HG03064 (cell line): ENCODE data around the gene TRHDE.

Experiments
- ATAC-seq: cut with Tn5 transposase; IDR thresholded peaks from one replicate; pipeline ENCODE4 v1.9.1; 2021; ENCODE audit warnings: low read depth; ENCODE audit not compliant: unreplicated experiment

Gene TRHDE

DNA sequence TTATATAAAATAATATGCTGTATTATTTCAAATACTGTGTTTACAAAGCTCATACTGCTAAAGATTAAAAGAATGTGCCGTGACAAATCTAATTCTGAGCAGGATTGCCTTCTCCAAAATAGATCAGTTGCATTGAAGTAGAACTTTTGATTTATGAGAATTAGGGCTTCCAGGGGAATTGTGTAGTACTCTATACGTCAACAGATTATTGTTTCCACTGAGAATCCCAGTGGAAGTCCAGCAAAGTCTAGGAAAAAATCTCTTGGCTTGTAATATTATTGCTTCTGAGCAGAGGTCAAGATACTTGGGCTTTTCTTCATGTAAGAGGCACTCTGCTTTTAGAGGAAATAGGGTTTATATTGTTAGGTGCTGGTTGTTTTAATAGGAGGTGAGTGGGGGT is 133.9 kb downstream of the TRHDE start:
- ATAC-seq: no peak

DNA sequence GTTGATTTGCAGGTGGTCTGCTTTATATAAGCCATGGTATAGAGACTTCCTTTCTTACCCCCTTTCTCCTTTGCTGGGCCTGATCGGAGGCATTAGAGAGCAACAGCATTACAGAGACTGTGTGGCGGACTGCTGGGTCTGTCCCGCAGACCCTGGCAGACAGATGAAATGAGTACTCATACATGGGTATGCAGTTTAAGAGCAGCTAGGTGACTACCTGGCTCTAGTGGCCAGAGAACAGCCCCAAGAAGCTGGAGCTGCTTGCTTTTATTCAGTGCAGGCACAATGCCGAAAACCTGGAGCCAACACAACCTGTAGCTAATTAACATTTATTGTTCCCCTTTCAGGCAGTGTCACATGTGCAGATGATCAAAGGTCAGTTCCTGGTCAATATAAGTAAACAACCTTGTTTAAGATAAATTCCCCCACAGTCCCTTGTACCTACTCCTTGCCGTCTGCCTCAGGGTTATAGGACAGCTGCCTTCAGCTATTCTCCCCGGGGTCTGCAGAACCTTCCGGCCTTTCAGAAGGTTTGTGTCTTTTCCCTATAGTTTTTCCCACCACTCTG is 160.0 kb downstream of the TRHDE start:
- no peak for ATAC-seq

DNA sequence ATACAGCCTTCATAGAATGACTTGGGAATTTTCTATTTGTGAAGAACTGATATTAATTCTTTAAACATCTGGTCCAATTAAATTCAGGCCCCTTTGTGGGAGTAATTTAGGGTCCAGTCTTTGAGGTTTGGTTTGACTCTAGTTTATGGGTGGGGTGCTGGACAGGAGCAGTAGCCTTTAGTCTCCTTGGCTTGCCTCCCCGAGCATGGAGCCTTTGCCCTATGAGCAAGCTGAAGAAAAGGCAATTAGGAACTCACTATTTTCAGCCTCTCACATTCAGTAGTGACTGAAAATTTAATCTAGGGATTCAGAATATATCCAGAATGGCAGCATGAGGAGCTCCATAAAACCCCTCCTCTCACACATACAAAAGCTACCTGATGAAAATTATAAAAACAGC is 161.1 kb downstream of the TRHDE start:
- ATAC-seq: no peak

DNA sequence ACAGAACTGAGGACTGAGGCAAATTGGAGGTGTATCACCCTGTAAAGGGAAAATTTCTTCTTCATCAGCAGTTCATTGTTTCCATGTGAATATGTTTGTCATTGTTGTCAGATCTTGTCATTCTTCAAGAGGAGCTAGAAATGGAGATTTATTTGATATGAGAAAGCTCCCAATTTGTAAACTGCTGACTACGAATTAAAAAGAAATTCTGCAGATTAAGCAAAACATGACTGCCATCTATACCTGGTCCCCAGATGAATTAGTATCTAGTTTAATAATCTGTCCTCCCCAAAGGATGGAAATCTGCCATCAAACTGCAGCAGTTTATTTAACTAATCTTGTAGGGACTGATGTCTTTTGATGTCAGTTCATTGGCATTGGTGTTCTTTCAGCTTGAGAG is 162.8 kb downstream of the TRHDE start:
- no peak for ATAC-seq

DNA sequence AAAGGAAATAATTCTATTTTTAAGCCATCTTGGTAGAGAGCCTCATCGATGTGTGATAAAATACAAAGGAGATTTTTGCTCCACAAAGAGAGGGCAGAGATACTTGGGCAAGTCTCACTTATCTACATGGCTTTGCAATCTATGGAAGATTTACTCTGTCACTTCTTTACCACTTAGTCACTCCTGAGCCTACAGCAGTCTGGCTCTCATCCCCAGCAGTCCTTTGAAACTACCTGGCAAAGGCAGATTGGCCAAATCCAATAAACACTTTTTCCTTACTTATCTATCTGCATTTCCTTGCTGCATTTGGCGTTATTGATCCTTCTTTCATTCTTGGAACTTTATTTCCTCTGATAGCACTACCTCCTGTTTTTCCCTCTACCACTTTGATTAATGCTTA is 170.0 kb downstream of the TRHDE start:
- ATAC-seq: no peak

DNA sequence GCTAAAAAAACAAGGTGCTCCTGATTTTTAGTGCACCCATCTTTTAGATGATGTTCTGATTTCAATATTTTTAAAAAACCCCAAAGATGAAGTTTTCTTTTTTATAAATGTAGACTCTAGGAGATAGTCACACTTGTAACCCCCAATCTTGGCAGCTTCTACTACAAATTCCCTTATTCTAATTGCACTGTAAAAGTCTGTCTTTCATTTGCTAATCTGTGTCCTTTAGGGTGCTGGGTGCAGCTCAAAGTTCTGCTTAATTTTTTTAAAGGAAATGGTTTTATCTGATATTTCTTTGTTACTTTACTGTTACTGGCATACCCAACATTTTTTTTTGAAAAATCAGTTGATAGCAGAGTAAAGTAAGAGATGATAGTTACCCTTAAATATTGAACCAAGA is 172.0 kb downstream of the TRHDE start:
- no peak for ATAC-seq

DNA sequence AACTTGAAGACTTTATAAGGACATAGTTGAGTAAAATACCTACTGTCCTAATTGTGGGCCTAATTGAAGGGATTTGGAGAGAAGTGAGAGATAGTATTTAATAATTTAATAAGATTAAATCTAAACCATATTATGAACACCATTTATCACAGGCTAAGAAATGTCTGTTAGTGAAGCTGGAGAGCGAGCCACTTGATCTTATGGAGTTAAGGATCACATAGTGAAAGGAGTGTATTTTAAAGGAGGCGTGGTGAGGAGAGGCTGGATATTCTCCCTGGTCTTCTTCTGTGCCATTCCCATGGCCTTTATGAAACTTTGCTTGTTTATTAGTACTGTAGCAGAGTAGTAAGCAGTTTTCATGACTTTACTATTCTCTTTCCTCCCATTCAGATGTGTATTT is 172.4 kb downstream of the TRHDE start:
- ATAC-seq: no peak

DNA sequence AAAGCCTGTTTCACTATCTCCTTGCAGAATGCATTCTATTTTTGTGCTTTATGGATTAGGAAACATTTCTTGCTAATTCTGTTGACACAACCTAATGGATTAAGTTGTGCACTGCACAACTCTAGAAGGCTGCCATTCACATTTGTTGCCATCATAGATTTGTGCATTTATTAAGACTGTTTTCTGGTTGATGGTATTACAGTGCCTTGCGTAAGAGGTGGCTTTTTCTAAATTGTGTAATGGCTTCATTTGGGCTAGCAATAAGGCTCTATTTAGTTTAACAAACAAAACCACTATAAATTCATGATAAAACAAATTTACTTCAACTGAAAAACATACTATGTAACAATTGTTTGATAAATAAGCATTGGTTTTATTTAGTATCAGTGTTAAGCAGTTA is 175.9 kb downstream of the TRHDE start:
- no peak for ATAC-seq

DNA sequence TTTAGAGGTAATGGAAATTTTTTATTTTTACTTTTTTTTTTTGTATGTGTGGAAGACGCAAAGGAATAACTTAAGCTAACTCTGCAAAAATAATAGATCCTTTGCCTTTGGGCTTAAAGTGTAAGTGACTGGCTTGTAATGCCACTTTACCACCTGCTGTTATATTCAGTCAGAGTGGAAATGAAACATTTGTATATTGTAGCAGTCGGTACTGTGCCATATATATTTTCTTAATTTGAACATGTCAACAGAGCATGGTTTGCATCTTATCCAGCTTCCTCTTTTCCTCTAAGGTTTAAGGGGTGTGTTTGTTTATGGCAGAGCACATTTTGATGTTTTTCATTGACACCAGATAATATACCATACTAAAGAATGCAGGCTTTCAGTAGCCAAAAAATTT is 176.6 kb downstream of the TRHDE start:
- no peak for ATAC-seq

DNA sequence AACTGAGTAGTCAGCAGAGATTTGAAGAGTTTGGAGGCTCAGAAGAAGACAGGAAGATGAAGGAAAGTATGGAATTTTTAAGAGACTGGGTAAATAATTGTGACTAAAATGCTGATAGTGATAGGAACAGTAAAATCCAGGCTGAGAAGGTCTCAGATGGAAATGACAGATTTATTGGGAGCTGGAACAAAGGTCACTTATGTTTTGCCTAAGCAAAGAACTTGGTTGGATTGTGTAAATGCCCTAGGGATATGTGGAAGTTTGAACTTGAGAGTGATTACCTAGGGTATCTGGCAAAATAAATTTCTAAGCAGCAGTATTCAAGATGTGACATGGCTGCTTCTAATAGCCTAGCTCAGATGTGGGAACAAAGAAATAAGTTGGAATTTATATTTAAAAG is 180.9 kb downstream of the TRHDE start:
- no peak for ATAC-seq

DNA sequence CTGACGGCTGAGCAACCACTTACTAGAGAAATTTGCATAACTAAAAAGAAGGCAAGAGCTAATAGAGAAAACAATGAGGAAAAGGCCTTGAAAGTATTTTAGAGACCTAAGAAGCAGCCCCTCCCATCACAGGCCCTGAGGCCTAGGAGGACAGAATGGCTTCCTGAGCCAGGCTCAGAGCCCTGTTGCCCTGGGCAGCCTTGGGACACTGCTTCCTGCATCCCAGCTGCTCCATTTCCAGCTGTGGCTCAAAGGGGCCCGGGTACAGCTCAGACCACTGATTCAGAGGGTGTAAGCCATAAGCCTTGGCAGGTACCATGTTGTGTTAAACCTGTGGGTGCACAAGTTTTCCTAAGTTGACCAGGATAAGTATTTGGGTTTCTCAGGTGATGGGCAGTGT is 181.4 kb downstream of the TRHDE start:
- ATAC-seq: no peak

DNA sequence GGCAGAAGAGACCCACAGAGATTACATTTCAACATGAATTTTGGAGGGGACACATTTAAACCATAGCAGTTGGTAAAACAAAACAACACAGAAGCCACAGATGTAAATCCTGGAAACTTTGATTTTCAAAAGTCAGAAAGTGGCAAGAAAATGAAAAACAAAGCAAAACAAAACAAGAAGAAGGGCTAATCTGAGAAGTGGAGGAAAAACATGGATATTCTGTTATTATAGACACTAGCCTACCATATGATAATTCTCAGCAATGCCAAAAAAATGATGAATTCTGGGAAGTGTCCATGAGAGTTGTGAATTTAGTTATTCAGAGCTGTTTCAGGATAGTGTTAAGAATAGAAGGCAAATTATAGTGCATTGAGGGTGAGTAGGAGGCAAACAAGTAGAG is 192.3 kb downstream of the TRHDE start:
- no peak for ATAC-seq

DNA sequence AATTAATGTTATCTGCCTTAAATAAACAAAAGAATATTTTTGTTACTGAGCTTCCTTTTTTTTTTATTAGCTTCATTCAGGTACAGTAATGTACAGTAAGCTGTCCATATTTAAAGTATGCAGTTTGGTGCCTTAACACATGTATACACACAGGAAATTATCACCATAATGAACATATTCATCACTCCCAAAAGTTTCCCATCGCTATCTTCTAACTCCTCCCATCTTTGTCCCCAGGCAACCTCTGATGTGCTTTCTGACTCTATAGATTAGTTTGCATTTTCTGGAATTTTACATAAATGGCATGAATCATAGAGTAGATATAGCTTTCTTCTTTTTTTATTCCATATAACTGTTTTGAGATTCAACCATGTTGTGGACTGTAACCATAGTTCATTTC is 193.0 kb downstream of the TRHDE start:
- no peak for ATAC-seq

DNA sequence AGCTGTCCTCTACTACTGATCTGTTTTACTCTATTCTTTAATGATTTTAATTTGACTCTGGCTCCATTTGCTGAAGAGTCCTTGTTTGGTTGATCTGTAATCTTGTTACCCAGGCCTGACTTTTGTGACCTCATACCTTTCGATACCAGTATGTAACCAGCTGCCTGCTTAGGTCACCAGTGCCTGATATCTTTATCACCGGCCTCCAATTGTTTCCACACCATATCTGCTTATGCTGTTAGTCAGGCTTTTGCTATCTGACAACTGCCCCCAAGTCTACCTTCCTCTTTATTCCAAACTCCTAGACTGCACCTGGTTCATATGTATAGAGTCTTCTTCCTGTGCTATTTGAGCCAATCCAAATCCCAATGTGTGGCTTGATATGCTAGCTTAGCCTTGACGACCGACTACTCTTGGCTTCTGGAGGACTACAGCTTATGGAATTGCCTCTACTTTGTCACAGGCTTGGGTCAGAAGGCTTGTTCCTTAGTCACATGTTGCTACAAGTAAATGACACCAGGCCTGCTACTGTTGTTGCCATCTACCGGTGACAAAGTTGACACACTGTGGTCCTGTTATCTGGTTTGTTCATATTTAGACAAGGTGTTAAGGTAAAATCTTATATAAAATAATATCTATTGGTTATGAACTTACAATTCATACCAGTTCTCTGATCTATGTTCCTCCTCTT is 193.9 kb downstream of the TRHDE start:
- ATAC-seq: no peak

DNA sequence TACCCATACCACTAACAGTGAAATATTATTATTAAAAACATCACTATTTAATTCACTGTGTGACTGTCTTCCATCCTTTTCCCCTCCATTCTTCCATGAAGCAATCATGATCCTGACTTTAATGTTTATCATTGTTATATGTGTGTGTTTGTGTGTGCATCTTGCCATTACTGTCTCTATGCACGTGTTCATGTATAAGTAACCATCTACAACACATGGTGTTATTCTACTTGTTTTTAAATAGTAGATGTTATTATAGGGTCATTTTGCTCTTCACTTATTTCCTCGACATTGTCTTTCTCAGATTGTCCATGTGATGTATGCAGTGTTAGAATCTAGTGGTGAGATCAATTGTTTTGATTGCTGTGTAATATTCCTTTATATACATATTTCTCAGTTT is 195.8 kb downstream of the TRHDE start:
- no peak for ATAC-seq

DNA sequence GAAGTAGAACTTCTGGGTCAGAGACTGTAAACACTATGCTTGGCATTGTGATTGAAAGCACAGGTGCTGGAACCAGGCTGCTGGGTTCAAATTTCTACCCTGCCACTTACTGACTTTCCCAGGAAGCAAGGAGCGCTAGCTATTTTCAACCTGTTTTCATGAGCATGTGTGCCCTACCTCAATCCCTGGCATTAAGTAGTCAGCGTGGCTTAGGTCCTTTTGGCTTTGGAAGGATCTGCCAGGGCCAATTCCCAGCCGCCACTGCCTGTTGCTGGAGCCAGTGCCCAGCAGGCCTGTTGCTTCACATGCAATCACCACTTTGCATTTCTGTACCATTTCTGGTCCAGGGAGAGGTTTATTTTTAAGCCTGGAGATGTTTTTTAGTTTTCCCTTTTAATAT is 196.3 kb downstream of the TRHDE start:
- no peak for ATAC-seq

DNA sequence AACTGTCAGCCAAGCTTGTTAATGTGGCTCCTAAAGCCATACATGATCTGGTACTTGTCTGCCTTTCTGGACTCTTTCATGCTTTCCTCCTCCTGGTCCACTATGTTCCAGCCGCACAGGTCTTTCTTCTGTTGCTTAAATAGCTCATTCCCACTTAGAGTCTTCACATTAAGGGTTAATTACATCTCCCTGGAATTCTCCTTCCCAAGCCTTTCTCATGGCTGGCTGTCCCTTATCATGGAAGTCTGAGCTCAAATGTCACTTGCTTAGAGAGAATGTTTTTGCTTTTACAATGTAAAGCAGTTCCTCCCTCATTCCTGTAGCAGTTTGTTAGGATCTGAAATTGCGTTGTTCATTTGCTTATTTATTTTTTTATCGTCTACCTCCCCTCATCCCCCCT is 199.6 kb downstream of the TRHDE start:
- ATAC-seq: no peak

DNA sequence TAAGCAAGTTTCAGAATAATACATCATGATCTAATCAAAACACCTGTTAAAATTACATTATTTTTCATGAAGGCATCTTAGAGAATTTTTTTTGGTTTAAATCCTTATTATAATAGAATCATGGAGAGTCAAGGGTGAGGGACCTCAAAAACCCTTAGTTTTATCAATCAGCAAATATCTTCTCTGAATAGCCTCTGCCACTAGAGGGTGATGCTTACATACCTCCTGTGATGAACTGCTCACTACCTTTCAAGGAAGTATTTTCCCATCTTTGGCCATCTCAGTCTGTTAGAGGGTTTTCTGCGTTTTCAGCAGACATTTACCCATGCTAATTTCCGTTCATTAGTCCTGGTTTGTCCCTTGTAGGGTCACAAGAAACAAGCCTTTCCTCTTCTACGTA is 200.2 kb downstream of the TRHDE start:
- no peak for ATAC-seq

DNA sequence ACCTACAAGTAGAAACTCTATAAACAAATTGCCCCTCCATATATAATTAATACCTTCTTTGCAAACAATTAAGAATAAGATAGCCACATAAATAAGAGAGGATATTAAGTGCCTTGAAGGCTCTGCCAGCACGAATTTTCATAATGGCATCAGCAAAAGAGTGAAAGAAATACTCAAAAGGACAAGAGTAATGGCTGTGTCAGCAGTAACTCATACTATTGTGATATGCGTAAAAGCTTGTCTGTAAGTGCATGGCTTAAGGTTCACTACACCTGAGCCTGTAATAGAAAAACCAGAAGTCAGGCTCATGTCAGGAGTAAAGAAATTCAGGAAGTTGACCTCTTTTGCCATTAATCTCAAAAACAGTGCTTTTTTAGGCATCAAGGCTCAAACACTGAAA is 204.1 kb downstream of the TRHDE start:
- no peak for ATAC-seq

DNA sequence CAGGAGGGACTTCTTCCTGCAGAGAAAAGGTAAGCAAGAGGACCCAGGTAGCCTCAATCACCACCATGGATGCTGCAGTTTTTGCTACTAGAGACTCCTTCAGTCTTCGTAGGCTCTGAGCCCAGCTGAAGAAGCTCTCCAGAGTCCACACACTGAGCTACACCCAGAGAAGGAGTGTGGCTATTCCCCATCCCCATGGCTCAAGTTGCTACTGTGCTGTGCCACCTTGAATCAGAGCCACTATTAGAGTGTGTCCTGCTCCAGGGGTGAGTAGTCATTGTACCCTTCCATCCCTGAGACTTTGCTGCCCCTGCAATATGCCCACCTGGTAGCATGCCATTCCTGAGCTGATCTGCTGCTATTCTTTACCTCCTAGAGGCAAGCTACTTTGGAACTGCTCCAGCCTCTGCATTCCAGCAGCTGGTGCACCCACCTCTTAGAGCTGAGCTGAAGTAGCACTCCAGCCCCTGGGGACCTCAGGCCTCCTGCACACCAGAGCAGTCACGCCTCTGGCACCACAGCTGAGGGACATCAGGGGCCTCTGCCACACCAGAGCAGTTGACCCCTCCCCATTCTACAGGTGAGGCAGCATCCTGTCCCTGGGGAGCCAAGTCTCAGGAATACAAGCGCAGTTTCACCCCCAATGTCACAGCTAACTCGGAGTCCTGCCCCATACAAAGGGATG is 213.0 kb downstream of the TRHDE start:
- ATAC-seq: no peak

DNA sequence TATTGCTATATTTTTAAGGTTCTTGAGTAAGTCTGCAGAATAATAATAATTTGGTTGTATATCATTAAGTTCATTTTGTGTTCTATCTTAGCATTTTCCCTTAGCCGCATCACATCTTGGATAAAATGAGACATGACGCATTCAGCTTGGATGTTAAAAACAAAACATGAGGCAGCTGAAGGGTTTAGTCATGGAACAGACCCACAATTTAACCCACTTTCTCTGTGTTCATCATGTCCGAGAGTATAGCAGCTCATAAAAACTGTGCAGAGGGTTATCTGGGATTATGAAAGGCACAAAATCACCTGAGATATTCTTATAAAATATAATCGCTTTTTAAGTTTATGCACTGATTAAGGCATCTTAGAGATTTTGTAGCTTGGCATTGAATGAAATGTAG is 219.3 kb downstream of the TRHDE start:
- no peak for ATAC-seq

DNA sequence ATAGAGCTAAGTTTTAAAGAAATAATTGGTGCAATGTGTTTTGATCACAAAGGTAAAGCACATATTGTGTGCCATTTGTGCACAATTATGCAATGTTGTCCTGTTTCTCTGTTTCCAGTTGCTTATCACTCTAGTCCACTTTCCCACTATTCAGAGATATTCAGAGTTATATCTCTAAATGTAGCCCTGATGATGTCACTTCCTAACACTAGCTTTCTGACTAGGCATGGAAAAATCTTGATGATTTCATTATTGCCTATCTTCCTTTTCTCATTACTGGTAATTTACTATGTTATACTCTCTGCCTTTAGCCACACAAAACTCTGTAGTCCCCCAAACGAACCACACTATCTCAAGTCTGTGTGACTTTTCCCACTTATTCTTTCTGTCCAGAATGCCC is 221.2 kb downstream of the TRHDE start:
- ATAC-seq: no peak
